Measurements from ENCODE around the gene CCDC116.

The CCDC116 gene

DNA sequence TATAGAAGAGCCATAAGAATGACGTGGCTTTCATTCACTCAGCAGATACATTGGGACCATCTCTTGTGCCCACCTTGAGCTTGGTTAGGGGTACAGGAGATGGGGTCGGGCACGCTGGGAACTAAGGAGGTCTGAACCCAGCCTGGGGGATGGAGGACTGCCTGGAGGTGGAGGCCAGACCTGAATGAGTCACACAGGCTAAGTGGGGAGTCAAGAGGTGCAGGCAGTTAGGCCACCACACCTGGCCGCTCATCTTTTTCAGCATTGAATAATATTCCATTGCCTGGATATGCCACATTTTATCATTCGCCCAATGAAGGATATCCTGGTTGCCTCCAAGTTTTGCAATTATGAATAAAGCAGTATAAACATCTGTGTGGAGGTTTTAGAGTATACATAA is 29.4 kb downstream of the CCDC116 start:
- no peak for DNase-seq (ENCODE audit: extremely low spot score)
- TF ChIP-seq, protein P1, sequence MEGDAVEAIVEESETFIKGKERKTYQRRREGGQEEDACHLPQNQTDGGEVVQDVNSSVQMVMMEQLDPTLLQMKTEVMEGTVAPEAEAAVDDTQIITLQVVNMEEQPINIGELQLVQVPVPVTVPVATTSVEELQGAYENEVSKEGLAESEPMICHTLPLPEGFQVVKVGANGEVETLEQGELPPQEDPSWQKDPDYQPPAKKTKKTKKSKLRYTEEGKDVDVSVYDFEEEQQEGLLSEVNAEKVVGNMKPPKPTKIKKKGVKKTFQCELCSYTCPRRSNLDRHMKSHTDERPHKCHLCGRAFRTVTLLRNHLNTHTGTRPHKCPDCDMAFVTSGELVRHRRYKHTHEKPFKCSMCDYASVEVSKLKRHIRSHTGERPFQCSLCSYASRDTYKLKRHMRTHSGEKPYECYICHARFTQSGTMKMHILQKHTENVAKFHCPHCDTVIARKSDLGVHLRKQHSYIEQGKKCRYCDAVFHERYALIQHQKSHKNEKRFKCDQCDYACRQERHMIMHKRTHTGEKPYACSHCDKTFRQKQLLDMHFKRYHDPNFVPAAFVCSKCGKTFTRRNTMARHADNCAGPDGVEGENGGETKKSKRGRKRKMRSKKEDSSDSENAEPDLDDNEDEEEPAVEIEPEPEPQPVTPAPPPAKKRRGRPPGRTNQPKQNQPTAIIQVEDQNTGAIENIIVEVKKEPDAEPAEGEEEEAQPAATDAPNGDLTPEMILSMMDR (IDR thresholded peaks at IDR 0.05; ENCODE audit: control extremely low read depth, extremely low read depth, low read depth, missing control alignments): no peak
- ChIA-PET CTCF (no interaction called here), POLR2A (no interaction called here)

GRCh38 chr22:21663738-21664137 is 31.2 kb downstream of the CCDC116 start:
- POLR2A ChIA-PET: no interaction called here
- CTCF ChIA-PET: interaction anchor here (4.2 kb wide), 1 partner anchor 17 kb away, joined by 17 read pairs; no protein-coding TSS in a partner anchor
- TF ChIP-seq, protein P1 (IDR thresholded peaks at IDR 0.05; ENCODE audit: control extremely low read depth, extremely low read depth, low read depth, missing control alignments): no peak
- DNase-seq (ENCODE audit: extremely low spot score): no peak

GRCh38 chr22:21665047-21665851 is 32.7 kb downstream of the CCDC116 start:
- TF ChIP-seq, protein P1 (IDR thresholded peaks at IDR 0.05; ENCODE audit: control extremely low read depth, extremely low read depth, low read depth, missing control alignments): no peak
- ChIA-PET CTCF (interaction anchor here (1.0 to 4.2 kb wide), 5 partner anchors 9 to 33 kb away, joined by 3 to 17 read pairs (median 4); no protein-coding TSS in a partner anchor), POLR2A (no interaction called here)
- no peak for DNase-seq (ENCODE audit: extremely low spot score)

DNA sequence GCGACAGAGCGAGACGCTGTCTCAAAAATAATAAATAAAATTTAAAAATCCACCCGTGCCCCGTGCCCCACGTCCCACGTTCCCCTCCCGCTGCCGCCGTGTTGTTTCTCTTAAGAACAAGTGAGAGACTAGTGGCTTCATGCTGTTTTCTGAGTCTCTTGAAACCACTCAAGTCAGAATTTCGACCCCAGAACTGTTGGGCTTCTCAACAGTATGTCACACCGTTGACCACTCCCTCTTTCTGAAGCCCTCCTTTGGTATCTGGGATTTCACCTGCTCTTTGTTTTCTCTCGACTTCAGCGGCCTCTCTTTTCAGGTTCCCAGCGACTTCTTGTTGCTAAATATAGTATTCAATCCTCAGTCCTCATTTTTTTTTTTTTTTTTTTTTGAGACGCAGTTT is 34.2 kb downstream of the CCDC116 start:
- TF ChIP-seq, protein P1 (IDR thresholded peaks at IDR 0.05; ENCODE audit: control extremely low read depth, extremely low read depth, low read depth, missing control alignments): no peak
- ChIA-PET POLR2A (no interaction called here), CTCF (interaction anchor here (0.7 to 1.7 kb wide), 2 partner anchors 11 to 38 kb away, joined by 3 to 4 read pairs; no protein-coding TSS in a partner anchor)
- no peak for DNase-seq (ENCODE audit: extremely low spot score)

- TF ChIP-seq, protein P1 (IDR thresholded peaks at IDR 0.05; ENCODE audit: control extremely low read depth, extremely low read depth, low read depth, missing control alignments): no peak
- DNase-seq (ENCODE audit: extremely low spot score): no peak
- ChIA-PET POLR2A (no interaction called here), CTCF (interaction anchor here (1.5 kb wide), 1 partner anchor 22 kb away, joined by 3 read pairs; no protein-coding TSS in a partner anchor)
These were observed 36.5 kb downstream of the CCDC116 start for GRCh38 chr22:21669026-21669425.

- ChIA-PET CTCF (interaction anchor here (1.5 to 1.6 kb wide), 3 partner anchors 9 to 280 kb away, joined by 3 read pairs; partner anchors contain the start of gene PPM1F), POLR2A (no interaction called here)
These were observed 39.6 kb downstream of the CCDC116 start for GRCh38 chr22:21672107-21672629.

More at GRCh38 chr22:21672107-21672629, 39.6 kb downstream of the CCDC116 start:
- TF ChIP-seq, protein P1 (IDR thresholded peaks at IDR 0.05; ENCODE audit: control extremely low read depth, extremely low read depth, low read depth, missing control alignments): no peak
- no peak for DNase-seq (ENCODE audit: extremely low spot score)
